Measurements from ENCODE around the gene SLC25A47.

DNA sequence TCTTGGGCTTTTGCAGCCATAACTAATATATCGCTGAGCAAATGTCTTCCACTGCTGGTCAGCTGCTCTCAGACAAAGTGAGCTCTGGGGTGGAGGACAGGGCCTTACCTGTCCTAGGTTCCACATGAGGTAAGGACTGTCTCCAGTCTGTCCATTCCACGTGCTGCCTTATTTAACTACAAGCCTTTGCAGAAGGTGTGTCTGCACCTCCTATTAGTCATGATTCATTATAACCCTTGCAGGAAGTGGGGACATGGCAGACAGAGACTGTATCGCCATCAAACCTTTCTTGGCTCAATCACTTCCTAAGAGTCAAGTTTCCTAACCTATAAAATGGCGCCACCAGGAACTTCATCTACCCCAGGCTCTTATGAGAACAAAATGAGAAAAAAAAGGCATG is 46.9 kb downstream of the SLC25A47 start:
- TF ChIP-seq, protein P1, sequence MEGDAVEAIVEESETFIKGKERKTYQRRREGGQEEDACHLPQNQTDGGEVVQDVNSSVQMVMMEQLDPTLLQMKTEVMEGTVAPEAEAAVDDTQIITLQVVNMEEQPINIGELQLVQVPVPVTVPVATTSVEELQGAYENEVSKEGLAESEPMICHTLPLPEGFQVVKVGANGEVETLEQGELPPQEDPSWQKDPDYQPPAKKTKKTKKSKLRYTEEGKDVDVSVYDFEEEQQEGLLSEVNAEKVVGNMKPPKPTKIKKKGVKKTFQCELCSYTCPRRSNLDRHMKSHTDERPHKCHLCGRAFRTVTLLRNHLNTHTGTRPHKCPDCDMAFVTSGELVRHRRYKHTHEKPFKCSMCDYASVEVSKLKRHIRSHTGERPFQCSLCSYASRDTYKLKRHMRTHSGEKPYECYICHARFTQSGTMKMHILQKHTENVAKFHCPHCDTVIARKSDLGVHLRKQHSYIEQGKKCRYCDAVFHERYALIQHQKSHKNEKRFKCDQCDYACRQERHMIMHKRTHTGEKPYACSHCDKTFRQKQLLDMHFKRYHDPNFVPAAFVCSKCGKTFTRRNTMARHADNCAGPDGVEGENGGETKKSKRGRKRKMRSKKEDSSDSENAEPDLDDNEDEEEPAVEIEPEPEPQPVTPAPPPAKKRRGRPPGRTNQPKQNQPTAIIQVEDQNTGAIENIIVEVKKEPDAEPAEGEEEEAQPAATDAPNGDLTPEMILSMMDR (IDR thresholded peaks at IDR 0.05; ENCODE audit: low read depth, low read length, poor library complexity, severe bottlenecking), result no peak
- no peak for TF ChIP-seq EZH2phosphoT487 (IDR thresholded peaks at IDR 0.05; ENCODE audit: borderline replicate concordance, low read length)
